WTC11 (cell line): ENCODE measurements around the gene ZNF680. TPM values are rescaled to one million over a fixed set of nuclear protein-coding genes. Genes with fewer than 3 reads are reported as not detected.

Experiments used
- ATAC-seq: fragments of 200-7000 bp; cut with Tn5 transposase; 2 replicates; pipeline ENCODE4 v1.10.0; 2021; ENCODE audit warnings: mild to moderate bottlenecking, moderate library complexity
- CTCF ChIA-PET: fragments of 300-600 bp; sonication (Branson Sonifier 250); formaldehyde crosslinking; loops from one replicate; lab custom pipeline; 2021; ENCODE audit warnings: antibody characterized with exemption; lab: Charles Lee
- POLR2A ChIA-PET: fragments of 350-600 bp; sonication (Branson Sonifier 250); formaldehyde crosslinking; loops from one replicate; lab custom pipeline; 2021; ENCODE audit warnings: antibody characterized with exemption; lab: Charles Lee
- DNase-seq: peaks from one replicate; pipeline ENCODE4 v3.0.0; 2021; ENCODE audit warnings: low spot score
- H3K27ac Mint-ChIP-seq: 2 replicates; pipeline ENCODE4 v1.8.0; 2021; ENCODE audit warnings: mixed read lengths
- H3K27me3 Mint-ChIP-seq: 2 replicates; pipeline ENCODE4 v1.8.0; 2021; ENCODE audit warnings: low read depth, mild to moderate bottlenecking, moderate library complexity, mixed read lengths
- H3K36me3 Mint-ChIP-seq: 2 replicates; pipeline ENCODE4 v1.8.0; 2021; ENCODE audit warnings: mixed read lengths
- H3K4me1 Mint-ChIP-seq: 2 replicates; pipeline ENCODE4 v1.8.0; 2022; ENCODE audit warnings: mixed read lengths
- H3K4me3 Mint-ChIP-seq: 2 replicates; pipeline ENCODE4 v1.8.0; 2021; ENCODE audit warnings: mild to moderate bottlenecking, moderate library complexity, mixed read lengths
- H3K9me3 Mint-ChIP-seq: 2 replicates; pipeline ENCODE4 v1.8.0; 2021; ENCODE audit warnings: mixed read lengths
- AR ChIP-seq: fragments of 250-450 bp; sonication (Bioruptor Pico); IDR thresholded peaks from 2 replicates; pipeline ENCODE4 v1.9.0; 2021; ENCODE audit warnings: mild to moderate bottlenecking
- ARID4B ChIP-seq: sonication (generic); formaldehyde crosslinking; IDR thresholded peaks from 2 replicates; pipeline ENCODE4 v1.8.0; 2023; ENCODE audit warnings: missing genetic modification reagents, mild to moderate bottlenecking, borderline replicate concordance
- ATF1 ChIP-seq: sonication (generic); formaldehyde crosslinking; IDR thresholded peaks from 2 replicates; pipeline ENCODE4 v1.8.1; 2023; ENCODE audit warnings: mild to moderate bottlenecking, moderate library complexity, missing genetic modification reagents
- ATF3 ChIP-seq: sonication (generic); formaldehyde crosslinking; conservative IDR thresholded peaks from 2 replicates; pipeline ENCODE4 v1.8.1; 2022; ENCODE audit warnings: mild to moderate bottlenecking, missing genetic modification reagents
- CTCF ChIP-seq: fragments of 200-600 bp; IDR thresholded peaks from 2 replicates; pipeline ENCODE4 v1.8.0; 2022; ENCODE audit warnings: antibody characterized with exemption
- E2F1 ChIP-seq: sonication (generic); formaldehyde crosslinking; IDR thresholded peaks from 2 replicates; pipeline ENCODE4 v1.8.0; 2022; ENCODE audit warnings: mild to moderate bottlenecking, missing genetic modification reagents
- FOXP4 ChIP-seq: sonication (generic); formaldehyde crosslinking; IDR thresholded peaks from 2 replicates; pipeline ENCODE4 v1.8.0; 2022; ENCODE audit warnings: mild to moderate bottlenecking, missing genetic modification reagents
- GTF2I ChIP-seq: fragments of 250-450 bp; sonication (Bioruptor Pico); conservative IDR thresholded peaks from 2 replicates; pipeline ENCODE4 v1.4.0; 2021; ENCODE audit warnings: mild to moderate bottlenecking
- JAZF1 ChIP-seq: fragments of 250-450 bp; sonication (Bioruptor Pico); IDR thresholded peaks from 2 replicates; pipeline ENCODE4 v1.9.0; 2021; ENCODE audit warnings: moderate library complexity, mild to moderate bottlenecking, inconsistent platforms
- MAX ChIP-seq: sonication (generic); formaldehyde crosslinking; IDR thresholded peaks from 2 replicates; pipeline ENCODE4 v1.8.0; 2022; ENCODE audit warnings: mild to moderate bottlenecking, missing genetic modification reagents
- MXD4 ChIP-seq: fragments of 250-450 bp; sonication (Bioruptor Pico); IDR thresholded peaks from 2 replicates; pipeline ENCODE4 v1.8.0; 2021; ENCODE audit warnings: mild to moderate bottlenecking, moderate library complexity, borderline replicate concordance
- NFYB ChIP-seq: sonication (generic); formaldehyde crosslinking; conservative IDR thresholded peaks from 2 replicates; pipeline ENCODE4 v1.8.0; 2022; ENCODE audit warnings: low read depth, missing genetic modification reagents
- OVOL2 ChIP-seq: fragments of 250-450 bp; sonication (Bioruptor Pico); IDR thresholded peaks from 2 replicates; pipeline ENCODE4 v1.9.0; 2021; ENCODE audit warnings: mild to moderate bottlenecking, borderline replicate concordance
- SOX15 ChIP-seq: fragments of 250-450 bp; sonication (Bioruptor Pico); IDR thresholded peaks from 2 replicates; pipeline ENCODE4 v1.9.0; 2021; ENCODE audit warnings: mild to moderate bottlenecking
- SP1 ChIP-seq: sonication (generic); formaldehyde crosslinking; conservative IDR thresholded peaks from 2 replicates; pipeline ENCODE4 v1.8.1; 2022; ENCODE audit warnings: missing genetic modification reagents
- USF1 ChIP-seq: sonication (generic); formaldehyde crosslinking; IDR thresholded peaks from 2 replicates; pipeline ENCODE4 v1.8.0; 2022; ENCODE audit warnings: mild to moderate bottlenecking, missing genetic modification reagents
- total RNA-seq: library from RNA; stranded (reverse); gene quantifications from 3 replicates; pipeline ENCODE4 v1.2.3, GENCODE V29; 2021

The ZNF680 gene
- total RNA-seq, 1 experiment from 2014 or later = 13.9 TPM

GRCh38 chr7:64611717-64612116 is 48.8 kb upstream of the ZNF680 start:
- CTCF ChIA-PET = no interaction called here
- peaks cover 83% of the 10 kb centered on the region for H3K9me3 Mint-ChIP-seq
- H3K4me1 Mint-ChIP-seq = no peaks in the 10 kb centered on the region
- H3K36me3 Mint-ChIP-seq = peaks cover 91% of the 10 kb centered on the region
- H3K27ac Mint-ChIP-seq = no peak overlapping the region
- H3K4me3 Mint-ChIP-seq = no peak overlapping the region
- TF ChIP-seq E2F1 (CRISPR knock-in tag) (no peak), CTCF (no peak), ATF1 (CRISPR knock-in tag) (no peak), MAX (CRISPR knock-in tag) (no peak), GTF2I (CRISPR knock-in tag) (no peak), USF1 (CRISPR knock-in tag) (no peak), MXD4 (CRISPR knock-in tag) (no peak), SOX15 (CRISPR knock-in tag) (no peak), JAZF1 (CRISPR knock-in tag) (no peak), ARID4B (CRISPR knock-in tag) (no peak), NFYB (CRISPR knock-in tag) (no peak), AR (CRISPR knock-in tag) (no peak), SP1 (CRISPR knock-in tag) (no peak), FOXP4 (no peak), ATF3 (no peak), OVOL2 (no peak)
- DNase-seq = no peak
- peaks cover 10% of the 10 kb centered on the region for H3K27me3 Mint-ChIP-seq
- no peak for ATAC-seq
- POLR2A ChIA-PET = no interaction called here
